Mesendoderm (in vitro differentiated cells): Measurements from ENCODE around the gene TNS3.

ENCODE experiments used
- DNase-seq: peaks from one replicate; pipeline ENCODE4 v3.0.0; 2013
- H2AK5ac ChIP-seq: 2 replicates; pipeline ENCODE4 v1.6.1; 2013; ENCODE audit warnings: low read length, inconsistent platforms
- H2BK120ac ChIP-seq: 2 replicates; pipeline ENCODE4 v1.6.1; 2013; ENCODE audit warnings: low read depth, mild to moderate bottlenecking, low read length, moderate library complexity, mixed read lengths
- H2BK15ac ChIP-seq: replicated peaks from 2 replicates; pipeline ENCODE4 v1.6.1; 2013; ENCODE audit warnings: low read depth, mild to moderate bottlenecking, moderate library complexity
- H2BK5ac ChIP-seq: 2 replicates; pipeline ENCODE4 v1.6.1; 2013; ENCODE audit warnings: low read length, inconsistent platforms
- H3K18ac ChIP-seq: 2 replicates; pipeline ENCODE4 v1.6.1; 2013; ENCODE audit warnings: mild to moderate bottlenecking, low read length, mixed read lengths
- H3K23ac ChIP-seq: one replicate; pipeline ENCODE4 v1.6.1; 2013; ENCODE audit warnings: low read length
- H3K27ac ChIP-seq: 2 replicates; pipeline ENCODE4 v1.5.1; 2013; ENCODE audit warnings: low read depth, mild to moderate bottlenecking, inconsistent platforms, low read length, moderate library complexity
- H3K27me3 ChIP-seq: 2 replicates; pipeline ENCODE4 v1.6.1; 2013; ENCODE audit warnings: low read length, control low read depth, mild to moderate bottlenecking, inconsistent platforms; ENCODE audit not compliant: insufficient read depth, poor library complexity
- H3K36me3 ChIP-seq: 2 replicates; pipeline ENCODE4 v1.6.1; 2013; ENCODE audit warnings: low read length, inconsistent platforms; ENCODE audit not compliant: control insufficient read depth, insufficient read depth
- H3K4ac ChIP-seq: one replicate; pipeline ENCODE4 v1.6.1; 2013; ENCODE audit warnings: low read depth, mild to moderate bottlenecking, low read length, moderate library complexity
- H3K4me1 ChIP-seq: 2 replicates; pipeline ENCODE4 v1.6.1; 2013; ENCODE audit warnings: low read depth, low read length, inconsistent platforms; ENCODE audit not compliant: control insufficient read depth
- H3K4me2 ChIP-seq: 2 replicates; pipeline ENCODE4 v1.6.1; 2013; ENCODE audit warnings: low read length
- H3K4me3 ChIP-seq: 2 replicates; pipeline ENCODE4 v1.5.1; 2013; ENCODE audit warnings: mild to moderate bottlenecking, low read length
- H3K56ac ChIP-seq: one replicate; pipeline ENCODE4 v1.6.1; 2013; ENCODE audit warnings: low read length
- H3K79me1 ChIP-seq: 2 replicates; pipeline ENCODE4 v1.6.1; 2013; ENCODE audit warnings: low read length, inconsistent platforms
- H3K79me2 ChIP-seq: 2 replicates; pipeline ENCODE4 v1.6.1; 2013; ENCODE audit warnings: mild to moderate bottlenecking, low read length; ENCODE audit not compliant: control insufficient read depth, insufficient read depth
- H3K9ac ChIP-seq: 2 replicates; pipeline ENCODE4 v1.6.1; 2013; ENCODE audit warnings: low read length, inconsistent platforms
- H4K5ac ChIP-seq: one replicate; pipeline ENCODE4 v1.6.1; 2013; ENCODE audit warnings: low read length
- H4K8ac ChIP-seq: one replicate; pipeline ENCODE4 v1.6.1; 2013; ENCODE audit warnings: low read depth, mild to moderate bottlenecking, control low read depth, low read length, moderate library complexity
- WGBS: extraction: QIAGEN DNeasy Blood & Tissue Kit; methylation state at CpG from one replicate; pipeline ENCODE4 v1.1.7; 2013; ENCODE audit warnings: low lambda C conversion rate, missing lambda C conversion rate; ENCODE audit not compliant: insufficient coverage; ENCODE audit errors: extremely low coverage; 5-methylcytosine and 5-hydroxymethylcytosine counted together

TNS3 gene

DNA sequence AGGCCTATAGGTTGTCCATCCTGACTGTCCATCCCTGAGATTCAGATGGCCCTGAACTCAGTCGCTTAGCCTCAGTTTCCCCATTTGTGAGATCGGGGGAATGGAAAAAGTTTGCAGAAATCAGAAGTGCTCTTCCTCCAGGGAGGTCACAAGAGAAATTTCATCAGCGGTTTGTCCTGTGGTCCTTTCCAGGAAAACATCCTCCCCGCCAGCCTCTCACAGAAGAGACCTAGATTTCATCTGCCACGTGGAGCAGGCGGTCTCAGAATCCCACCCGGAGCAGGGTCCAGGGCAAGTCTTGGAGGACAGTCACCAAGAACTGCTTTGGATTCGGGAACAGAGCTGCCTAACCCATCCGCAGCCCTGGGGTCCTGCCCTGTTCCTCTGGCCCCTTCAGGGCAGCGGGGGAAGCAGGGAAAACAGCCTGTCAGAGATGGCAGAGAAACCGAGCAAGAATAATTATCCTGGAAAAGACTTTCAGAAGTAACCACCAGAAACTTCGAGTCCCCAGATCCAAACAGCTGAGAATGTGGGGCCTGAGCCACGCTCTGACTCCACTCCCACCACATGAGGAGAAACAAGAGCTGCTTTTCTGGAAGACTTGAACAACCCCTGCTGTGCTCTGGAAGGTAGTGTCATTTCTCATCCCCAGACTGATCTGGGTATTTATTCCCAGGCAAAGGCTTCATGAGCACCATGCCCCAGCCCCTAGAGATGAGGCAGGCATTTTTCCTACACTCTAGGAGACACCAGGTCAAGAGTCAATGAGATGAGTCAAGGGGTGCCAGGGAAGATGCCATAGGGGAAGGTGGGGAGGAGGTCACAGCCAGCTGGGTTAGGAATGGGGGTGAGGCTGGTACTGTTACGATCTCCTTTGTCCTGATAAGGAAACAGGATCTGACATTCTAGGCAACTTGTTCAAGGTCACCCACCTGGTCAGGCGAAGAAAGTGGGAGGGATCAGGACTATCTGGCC, 1.1 kb upstream of the TNS3 start:
- H3K27ac ChIP-seq = no peak overlapping the region
- no peak overlapping the region for H3K18ac ChIP-seq
- no peak overlapping the region for H3K56ac ChIP-seq
- H3K79me1 ChIP-seq = peaks cover 3% of the 10 kb centered on the region
- no peaks in the 10 kb centered on the region for H3K36me3 ChIP-seq
- no peak overlapping the region for H3K4me2 ChIP-seq
- H3K27me3 ChIP-seq = no peaks in the 10 kb centered on the region
- no peak overlapping the region for H3K23ac ChIP-seq
- H3K9ac ChIP-seq = no peak overlapping the region
- no peak overlapping the region for H4K5ac ChIP-seq
- no peak overlapping the region for H2BK15ac ChIP-seq
- no peak overlapping the region for H4K8ac ChIP-seq
- no peaks in the 10 kb centered on the region for H3K79me2 ChIP-seq
- DNase-seq = no peak
- no peak overlapping the region for H2AK5ac ChIP-seq
- peaks cover 3% of the 10 kb centered on the region for H3K4me1 ChIP-seq
- no peak overlapping the region for H2BK5ac ChIP-seq
- H3K4ac ChIP-seq = no peak overlapping the region
- H2BK120ac ChIP-seq = no peak overlapping the region
- WGBS = no CpG with 5 or more reads among the region's 15 CpGs
- no peak overlapping the region for H3K4me3 ChIP-seq

DNA sequence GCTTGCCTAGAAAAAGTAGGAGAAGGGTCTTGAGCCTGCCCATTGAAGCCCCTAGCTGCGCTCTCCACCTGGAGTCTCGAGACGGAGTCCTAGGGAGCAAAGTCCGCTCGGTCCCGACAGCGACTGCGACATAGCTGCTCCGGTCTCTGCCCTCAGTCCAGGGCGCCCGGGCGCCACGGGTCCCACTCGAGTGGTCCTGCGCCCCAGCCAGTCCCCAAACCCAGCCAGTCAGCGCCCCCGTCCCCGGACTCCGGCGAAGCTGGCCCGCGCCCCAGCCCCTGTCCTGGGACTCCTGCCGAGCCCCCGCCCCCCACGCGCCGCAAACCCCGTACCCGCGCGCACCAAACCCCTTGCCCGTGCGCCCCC, 490 bp downstream of the TNS3 start:
- H3K23ac ChIP-seq = no peak overlapping the region
- no peak overlapping the region for H3K4ac ChIP-seq
- H3K9ac ChIP-seq = peak overlapping the region; percentile 74
- peak overlapping the region; percentile 78 for H3K56ac ChIP-seq
- H4K5ac ChIP-seq = no peak overlapping the region
- peak overlapping the region; percentile 90 for H3K18ac ChIP-seq
- peak overlapping the region; percentile 64 for H3K4me2 ChIP-seq
- no peak overlapping the region for H2BK5ac ChIP-seq
- H3K36me3 ChIP-seq = no peaks in the 10 kb centered on the region
- no peak overlapping the region for H2AK5ac ChIP-seq
- H3K79me2 ChIP-seq = no peaks in the 10 kb centered on the region
- H3K27ac ChIP-seq = no peak overlapping the region
- no peaks in the 10 kb centered on the region for H3K27me3 ChIP-seq
- H4K8ac ChIP-seq = no peak overlapping the region
- no CpG with 5 or more reads among the region's 33 CpGs for whole genome bisulfite sequencing
- peak overlapping the region; percentile 42 for H2BK15ac ChIP-seq
- H3K4me3 ChIP-seq = peak overlapping the region; percentile 34
- H2BK120ac ChIP-seq = no peak overlapping the region
- H3K79me1 ChIP-seq = peaks cover 3% of the 10 kb centered on the region
- peaks cover 3% of the 10 kb centered on the region for H3K4me1 ChIP-seq
- DNase-seq = peak; percentile 54

DNA sequence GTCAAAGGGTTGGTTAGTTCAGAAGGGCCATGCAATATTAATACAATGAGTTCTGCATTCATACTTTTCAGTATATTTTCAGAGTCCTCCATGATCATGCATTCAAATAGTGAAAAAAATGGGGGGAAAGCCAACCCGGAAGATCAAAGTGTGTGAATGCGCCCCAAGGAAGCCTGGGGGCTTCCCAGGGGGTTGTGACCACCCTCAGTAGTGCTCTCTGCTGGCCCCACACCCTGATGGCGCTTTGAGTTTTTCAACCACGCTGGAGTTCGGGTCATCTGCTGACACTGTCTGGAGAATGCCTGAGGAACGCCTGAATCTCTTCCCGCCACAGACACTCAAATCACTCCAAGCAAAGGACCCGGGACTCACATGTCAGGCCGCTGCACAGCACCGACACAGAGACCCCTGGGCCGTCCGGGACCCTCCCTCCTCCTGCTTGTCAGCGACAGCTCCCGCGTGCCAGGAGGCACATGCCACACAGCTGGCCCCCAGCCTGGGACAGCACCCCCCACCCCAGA, 1.0 kb downstream of the TNS3 start:
- Histone ChIP-seq H3K23ac (no peak overlapping the region), H3K79me1 (peaks cover 3% of the 10 kb centered on the region), H2BK5ac (no peak overlapping the region), H3K79me2 (no peaks in the 10 kb centered on the region), H4K5ac (no peak overlapping the region), H2BK120ac (no peak overlapping the region), H3K27ac (no peak overlapping the region), H3K4me1 (peaks cover 3% of the 10 kb centered on the region), H3K27me3 (no peaks in the 10 kb centered on the region), H3K36me3 (no peaks in the 10 kb centered on the region), H3K4me2 (peak overlapping the region; percentile 64), H4K8ac (no peak overlapping the region), H3K56ac (peak overlapping the region; percentile 78), H3K9ac (peak overlapping the region; percentile 74), H3K4me3 (no peak overlapping the region), H2AK5ac (no peak overlapping the region), H3K4ac (no peak overlapping the region), H3K18ac (no peak overlapping the region), H2BK15ac (no peak overlapping the region)
- WGBS = no CpG with 5 or more reads among the region's 15 CpGs
- peak; percentile 48 for DNase-seq

DNA sequence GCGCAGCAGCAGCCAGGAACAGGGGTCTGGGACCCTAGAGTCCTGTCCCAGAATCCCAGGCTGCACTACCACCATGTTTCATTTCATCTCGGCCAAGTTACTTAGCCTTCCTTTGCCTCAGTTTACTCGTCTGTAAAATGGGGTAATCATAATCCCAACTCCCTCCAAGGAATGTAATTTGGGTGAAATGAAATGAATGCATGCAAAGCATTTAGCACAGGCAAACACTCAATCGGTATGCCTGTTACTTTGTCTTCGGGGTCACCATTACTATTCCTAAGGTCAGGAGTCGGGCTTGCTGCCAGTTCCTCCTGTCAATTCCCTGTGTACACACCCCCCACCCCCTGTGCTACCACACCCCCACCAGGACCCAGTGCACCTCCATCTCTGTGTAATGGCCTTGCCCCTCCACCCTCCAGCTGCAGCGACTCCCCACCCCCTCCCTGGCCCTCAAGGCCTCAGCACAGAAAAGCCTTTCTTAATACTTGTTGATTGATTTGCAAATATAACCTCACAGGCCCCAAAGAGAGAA, 1.7 kb downstream of the TNS3 start:
- Histone ChIP-seq H3K27me3 (no peaks in the 10 kb centered on the region), H3K9ac (no peak overlapping the region), H3K27ac (no peak overlapping the region), H3K4me2 (no peak overlapping the region), H3K23ac (no peak overlapping the region), H3K4ac (no peak overlapping the region), H2BK15ac (no peak overlapping the region), H3K4me1 (peaks cover 3% of the 10 kb centered on the region), H2AK5ac (no peak overlapping the region), H3K4me3 (no peak overlapping the region), H3K56ac (no peak overlapping the region), H3K79me2 (no peaks in the 10 kb centered on the region), H4K8ac (no peak overlapping the region), H3K79me1 (peaks cover 3% of the 10 kb centered on the region), H3K18ac (no peak overlapping the region), H2BK5ac (no peak overlapping the region), H2BK120ac (no peak overlapping the region), H4K5ac (no peak overlapping the region), H3K36me3 (no peaks in the 10 kb centered on the region)
- WGBS = no CpG with 5 or more reads among the region's 7 CpGs
- DNase-seq = no peak

DNA sequence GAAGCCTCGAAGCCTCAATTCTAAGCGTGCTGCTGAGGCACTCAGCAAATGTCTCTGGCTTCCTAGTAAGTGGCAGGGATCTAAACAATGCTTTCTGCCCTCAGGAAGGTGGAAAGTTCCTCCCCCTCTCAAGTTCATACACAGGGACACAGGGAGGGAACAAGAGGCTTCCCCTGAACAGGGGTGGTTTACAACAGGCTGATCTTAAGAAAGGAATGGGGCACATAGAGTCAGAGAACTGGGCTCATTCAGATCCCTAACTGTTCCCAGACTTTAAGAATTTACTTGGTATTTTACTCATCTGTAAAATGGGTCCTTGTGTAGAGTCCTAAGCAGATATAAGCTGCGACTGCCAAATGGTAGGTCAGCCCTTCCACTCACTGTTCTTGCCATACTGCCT, 2.5 kb downstream of the TNS3 start:
- Histone ChIP-seq H3K36me3 (no peaks in the 10 kb centered on the region), H3K56ac (no peak overlapping the region), H3K27me3 (no peaks in the 10 kb centered on the region), H3K27ac (no peak overlapping the region), H4K5ac (no peak overlapping the region), H2AK5ac (no peak overlapping the region), H3K4me1 (peaks cover 3% of the 10 kb centered on the region), H3K79me1 (peaks cover 3% of the 10 kb centered on the region), H2BK15ac (no peak overlapping the region), H3K4ac (no peak overlapping the region), H3K4me3 (no peak overlapping the region), H3K18ac (no peak overlapping the region), H3K23ac (no peak overlapping the region), H4K8ac (no peak overlapping the region), H3K4me2 (no peak overlapping the region), H2BK120ac (no peak overlapping the region), H3K79me2 (no peaks in the 10 kb centered on the region), H2BK5ac (no peak overlapping the region), H3K9ac (no peak overlapping the region)
- WGBS = no CpG with 5 or more reads among the region's 3 CpGs
- DNase-seq = peak; percentile 46
